Panc1 (cell line): Measurements from ENCODE around the gene MRAP. TPM values are rescaled to one million over a fixed set of nuclear protein-coding genes. Genes with fewer than 3 reads are reported as not detected.

Experiments used
- total RNA-seq: library from RNA; stranded (reverse); gene quantifications from one replicate; pipeline ENCODE4 v1.2.1, GENCODE V29; 2021; ENCODE audit not compliant: unreplicated experiment

The MRAP gene
- total RNA-seq, 1 experiment from 2014 or later: not detected

Other genes with a start within 250 kb of the MRAP start
- gene MIS18A, start 19.8 kb upstream of the MRAP start, total RNA-seq: 16.3 TPM
- 18.1 TPM for gene URB1, start 94.2 kb downstream of the MRAP start, total RNA-seq
- 2.8 TPM for gene EVA1C, start 113.9 kb downstream of the MRAP start, total RNA-seq